ENCODE measurements around the gene THY1. TPM values are rescaled to one million over a fixed set of nuclear protein-coding genes. Genes with fewer than 3 reads are reported as not detected.

The THY1 gene
- total and polyA plus RNA-seq, 2 of the 8 experiments (the other 6 are each of a cell fraction or from before 2014, with no cell fraction given): 286 to 2,479 TPM

DNA sequence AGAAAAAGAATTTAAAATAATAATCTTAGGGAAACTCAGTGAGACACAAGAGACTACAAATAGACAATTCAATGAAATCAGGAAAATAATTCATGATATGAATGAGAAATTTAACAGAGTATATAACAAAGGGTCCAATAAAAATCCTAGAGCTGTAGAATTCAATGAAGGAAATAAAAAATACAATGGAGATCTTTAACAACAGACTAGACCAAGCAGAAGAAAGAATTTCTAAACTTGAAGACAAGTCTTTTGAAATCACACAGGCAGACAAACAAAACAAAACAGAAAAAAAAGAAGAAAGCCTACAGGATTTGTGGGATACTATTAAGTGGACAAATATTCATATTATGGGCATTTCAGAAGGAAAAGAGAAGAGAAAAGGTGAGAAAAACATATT is 25.2 kb downstream of the THY1 start (continued):
- no peak for TF ChIP-seq TCF12 (IDR thresholded peaks at IDR 0.05; ENCODE audit: low read depth, low read length)
- no peak for TF ChIP-seq TAF7 (optimal IDR thresholded peaks at IDR 0.05; ENCODE audit: borderline replicate concordance, low read depth, low read length)
- TF ChIP-seq MAFK (IDR thresholded peaks at IDR 0.05; ENCODE audit: low read depth, low read length): no peak
- no peak for TF ChIP-seq TAF1 (IDR thresholded peaks at IDR 0.05; ENCODE audit: low read depth, low read length)
- TF ChIP-seq EGR1 (IDR thresholded peaks at IDR 0.05; ENCODE audit: borderline replicate concordance, low read depth, low read length): no peak
- TF ChIP-seq SIN3A (conservative IDR thresholded peaks at IDR 0.05 in 1 of 2, IDR thresholded peaks at IDR 0.05 in 1 of 2; ENCODE audit: low read depth in 1 of 2, low read length in 2 of 2): no peak
- no peak for TF ChIP-seq POU5F1 (IDR thresholded peaks at IDR 0.05; ENCODE audit: low read depth, low read length)
- TF ChIP-seq RBBP5 (IDR thresholded peaks at IDR 0.05; ENCODE audit: borderline replicate concordance, low read depth, low read length): no peak
- TF ChIP-seq EP300 (IDR thresholded peaks at IDR 0.05; ENCODE audit: borderline replicate concordance in 1 of 2, low read depth in 2 of 2, low read length in 2 of 2): no peak
- no peak for TF ChIP-seq CBX8 (IDR thresholded peaks at IDR 0.05; ENCODE audit: borderline replicate concordance, low read depth, low read length)
- no peak for TF ChIP-seq KDM1A (IDR thresholded peaks at IDR 0.05; ENCODE audit: borderline replicate concordance, low read length)
- no peak for TF ChIP-seq SP2 (IDR thresholded peaks at IDR 0.05; ENCODE audit: low read length)
- TF ChIP-seq SP4 (IDR thresholded peaks at IDR 0.05; ENCODE audit: low read length): no peak
- no peak for TF ChIP-seq KDM5A (IDR thresholded peaks at IDR 0.05; ENCODE audit: low read length)
- TF ChIP-seq USF2 (IDR thresholded peaks at IDR 0.05; ENCODE audit: low read length): no peak
- no peak for TF ChIP-seq RAD21 (IDR thresholded peaks at IDR 0.05 in 1 of 2, conservative IDR thresholded peaks at IDR 0.05 in 1 of 2; ENCODE audit: low read depth in 2 of 2, low read length in 2 of 2)
- no peak for TF ChIP-seq SUZ12 (IDR thresholded peaks at IDR 0.05; ENCODE audit: low read length)
